Activated naive CD4-positive, alpha-beta T cell treated with Interleukin-2 at 50 U/mL for 16 hours (primary cell): ENCODE results near the gene UNC13D.
"Not testable (repeated sequence)": the region's sequence is repeated elsewhere in the genome, so short reads cannot be mapped to it uniquely, and the experiment has no call there.

Source experiments
- DNase-seq: peaks from one replicate; pipeline ENCODE4 v3.0.0-alpha.2; 2020

The UNC13D gene

GRCh38 chr17:75874323-75875181 lies 30.3 kb upstream of the UNC13D start:
- no peak for DNase-seq

- DNase-seq, result no peak
Observed at GRCh38 chr17:75873587-75874322, 29.6 kb upstream of the UNC13D start.

- peak; percentile 50 for DNase-seq
Observed at GRCh38 chr17:75872434-75873351, 28.5 kb upstream of the UNC13D start.

DNA sequence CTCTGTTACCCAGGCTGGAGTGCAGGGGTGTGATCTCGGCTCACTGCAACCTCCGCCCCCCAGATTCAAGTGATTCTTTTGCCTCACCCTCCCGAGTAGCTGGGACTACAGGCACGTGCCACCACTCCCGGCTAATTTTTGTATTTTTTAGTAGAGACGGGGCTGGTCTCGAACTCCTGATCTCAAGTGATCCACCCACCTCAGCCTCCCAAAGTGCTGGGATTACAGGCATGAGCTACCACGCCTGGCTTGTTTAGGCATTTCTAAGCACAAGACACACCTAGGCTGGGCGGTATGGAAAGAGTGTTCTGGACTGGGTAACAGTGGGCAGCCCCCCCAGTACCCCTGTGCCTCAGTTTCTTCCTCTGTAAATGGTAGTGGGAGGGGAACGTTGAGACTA lies 26.0 kb upstream of the UNC13D start:
- not testable (repeated sequence) for DNase-seq

DNA sequence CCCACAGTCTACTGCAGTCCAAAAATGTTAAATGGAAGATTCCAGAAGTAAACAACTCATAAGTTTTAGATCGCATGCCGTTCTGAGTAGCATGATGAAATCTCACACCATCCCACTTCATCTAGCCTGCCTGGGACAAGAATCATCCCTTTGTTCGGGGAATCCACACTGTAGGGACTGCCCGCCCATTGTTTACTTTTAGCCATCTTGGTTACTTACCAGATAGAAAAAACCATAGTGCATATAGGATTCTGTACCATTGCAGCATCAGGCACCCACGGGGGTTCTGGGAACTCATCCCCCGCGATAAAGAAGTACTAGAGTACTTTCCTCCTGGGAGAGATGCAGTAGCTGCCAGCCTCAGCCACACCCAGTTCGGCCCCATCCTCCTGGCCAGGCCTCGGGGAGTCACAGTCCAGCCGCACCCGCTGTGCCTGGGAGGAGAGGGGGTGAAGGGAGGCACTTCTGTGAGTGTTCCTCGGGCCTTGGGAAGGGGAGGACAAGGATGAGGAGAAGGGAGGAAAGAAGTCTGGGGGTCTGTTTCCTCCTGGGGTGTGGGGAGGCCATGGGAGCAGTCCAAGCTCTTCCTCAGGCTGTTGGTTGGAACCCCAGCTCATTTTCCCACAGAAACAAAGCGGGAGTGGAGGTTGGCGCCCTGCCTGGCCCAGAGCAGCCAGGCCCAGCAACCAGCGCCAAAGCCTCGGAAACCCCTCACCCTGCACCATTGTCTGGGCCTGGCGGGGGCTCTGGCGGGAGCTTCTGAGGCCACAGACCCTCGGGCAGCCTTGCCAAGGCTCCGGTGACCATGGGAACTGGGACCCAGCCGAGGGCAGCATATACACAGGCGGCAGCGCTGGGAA lies 25.3 kb upstream of the UNC13D start:
- no peak for DNase-seq

GRCh38 chr17:75868730-75869281 lies 24.6 kb upstream of the UNC13D start:
- DNase-seq, result not testable (repeated sequence)

DNA sequence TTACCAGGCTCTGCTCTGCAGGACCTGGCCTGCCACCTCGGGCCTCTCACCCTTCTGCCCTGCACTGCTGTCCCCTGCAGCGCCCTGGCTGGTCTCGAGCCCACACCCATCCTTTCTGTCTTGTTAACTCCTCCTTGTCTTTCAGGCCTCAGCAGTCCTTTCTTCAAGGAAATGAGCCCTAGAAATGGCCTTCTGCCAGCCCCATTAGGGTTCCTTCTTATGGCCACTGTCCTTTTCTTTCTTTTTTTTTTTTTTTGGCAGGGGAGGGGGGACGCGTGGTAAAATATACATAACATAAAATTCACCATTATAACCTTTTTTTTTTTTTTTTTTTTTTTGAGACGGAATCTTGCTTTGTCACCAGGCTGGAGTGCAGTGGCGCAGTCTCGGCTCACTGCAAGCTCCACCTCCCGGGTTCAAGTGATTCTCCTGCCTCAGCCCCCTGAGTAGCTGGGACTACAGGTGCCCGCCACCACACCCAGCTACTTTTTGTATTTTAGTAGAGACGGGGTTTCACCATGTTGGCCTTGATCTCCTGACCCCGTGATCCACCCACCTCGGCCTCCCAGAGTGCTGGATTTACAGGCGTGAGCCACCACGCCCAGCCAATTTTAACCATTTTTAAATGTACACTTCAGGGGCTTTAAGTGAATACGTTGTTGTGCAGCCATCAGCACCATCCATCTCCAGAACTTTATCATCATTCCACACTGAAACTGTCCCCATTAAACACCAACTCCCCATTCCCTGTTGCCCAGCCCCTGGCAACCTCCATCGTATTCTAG lies 21.4 kb upstream of the UNC13D start:
- not testable (repeated sequence) for DNase-seq

- DNase-seq, result not testable (repeated sequence)
Observed at GRCh38 chr17:75864887-75865286, 20.7 kb upstream of the UNC13D start.

- DNase-seq, result peak; percentile 38
Observed at GRCh38 chr17:75864448-75864871, 20.3 kb upstream of the UNC13D start.

- DNase-seq, result no peak
Observed at GRCh38 chr17:75861927-75862317, 17.7 kb upstream of the UNC13D start.

DNA sequence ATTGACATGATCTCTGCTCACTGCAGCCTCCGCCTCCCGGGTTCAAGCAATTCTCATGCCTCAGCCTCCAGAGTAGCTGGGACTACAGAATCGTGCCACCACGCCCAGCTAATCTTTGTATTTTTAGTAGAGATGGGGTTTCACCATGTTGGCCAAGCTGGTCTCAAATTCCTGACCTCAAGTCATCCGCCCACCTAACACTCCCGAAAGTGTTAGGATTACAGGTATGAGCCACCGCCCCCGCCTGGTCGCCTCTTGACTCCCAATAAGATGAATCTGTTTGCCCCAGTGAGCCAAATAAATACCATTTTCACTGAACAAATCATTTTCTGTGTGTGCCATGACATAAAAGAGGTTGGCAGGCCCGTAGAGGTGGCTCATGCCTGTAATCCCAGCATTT lies 15.2 kb upstream of the UNC13D start:
- DNase-seq, result not testable (repeated sequence)

- no peak for DNase-seq
Observed at GRCh38 chr17:75856062-75856756, 12.0 kb upstream of the UNC13D start.

- peak; percentile 97 for DNase-seq
Observed at GRCh38 chr17:75855310-75856061, 11.3 kb upstream of the UNC13D start, which contains the start of gene WBP2. Gene WBP2, minus strand, starts transcription at chr17:75855335. Its CDS starts 38 bp downstream, at chr17:75855297.

DNA sequence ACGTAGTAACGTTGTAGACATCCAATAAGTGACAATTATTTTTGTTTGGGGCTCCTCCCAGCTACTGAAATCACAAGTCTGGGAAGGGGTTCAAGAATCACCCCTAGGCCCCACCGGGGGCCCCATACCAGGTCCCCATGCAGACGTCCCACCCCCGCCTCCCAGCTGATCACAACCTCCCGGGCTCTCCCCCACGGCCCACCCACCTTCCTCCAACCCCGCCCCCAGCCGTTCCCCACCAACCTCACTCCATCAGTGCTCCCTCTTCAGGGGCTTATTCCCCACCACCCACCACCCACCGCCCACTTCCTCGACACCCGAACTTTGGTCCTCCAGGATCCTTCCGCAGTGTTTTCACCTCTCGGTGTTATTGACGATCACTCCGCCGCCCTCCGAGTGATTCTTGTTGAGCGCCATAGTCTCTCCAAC lies 10.7 kb upstream of the UNC13D start:
- no peak for DNase-seq

DNA sequence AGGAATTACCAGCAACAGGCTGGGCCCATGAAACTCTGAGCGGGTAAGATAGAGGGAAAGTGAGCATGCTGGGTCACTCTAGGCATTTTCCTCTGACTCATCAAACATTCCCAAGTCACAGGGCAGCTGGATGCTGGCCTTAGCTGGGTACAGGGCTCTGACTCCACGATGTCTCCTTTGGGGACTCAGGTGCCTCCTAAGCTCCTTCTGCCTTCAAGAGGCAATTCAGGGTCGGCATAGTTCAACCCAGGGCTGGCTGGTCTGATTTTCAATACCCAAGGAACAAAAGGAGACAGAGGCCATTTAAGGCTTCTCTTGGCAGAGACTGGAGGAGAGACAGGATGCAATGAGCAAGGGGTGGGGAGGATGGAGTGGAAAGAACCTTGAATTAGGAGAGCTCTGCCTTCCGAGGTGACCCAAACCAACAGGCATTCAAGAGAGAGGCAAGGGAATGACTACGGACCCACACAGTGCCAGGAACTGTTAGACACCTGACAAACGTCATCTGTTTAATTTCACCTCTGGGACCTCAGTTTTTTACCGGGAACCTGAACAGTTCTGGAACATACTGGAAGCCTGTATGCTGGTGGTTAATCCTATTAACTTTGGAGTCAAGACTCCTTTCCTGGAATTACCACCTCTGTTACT lies 10.0 kb upstream of the UNC13D start:
- DNase-seq, result no peak

GRCh38 chr17:75853433-75853832 lies 9.2 kb upstream of the UNC13D start:
- no peak for DNase-seq

GRCh38 chr17:75851693-75851991 lies 7.4 kb upstream of the UNC13D start:
- not testable (repeated sequence) for DNase-seq

DNA sequence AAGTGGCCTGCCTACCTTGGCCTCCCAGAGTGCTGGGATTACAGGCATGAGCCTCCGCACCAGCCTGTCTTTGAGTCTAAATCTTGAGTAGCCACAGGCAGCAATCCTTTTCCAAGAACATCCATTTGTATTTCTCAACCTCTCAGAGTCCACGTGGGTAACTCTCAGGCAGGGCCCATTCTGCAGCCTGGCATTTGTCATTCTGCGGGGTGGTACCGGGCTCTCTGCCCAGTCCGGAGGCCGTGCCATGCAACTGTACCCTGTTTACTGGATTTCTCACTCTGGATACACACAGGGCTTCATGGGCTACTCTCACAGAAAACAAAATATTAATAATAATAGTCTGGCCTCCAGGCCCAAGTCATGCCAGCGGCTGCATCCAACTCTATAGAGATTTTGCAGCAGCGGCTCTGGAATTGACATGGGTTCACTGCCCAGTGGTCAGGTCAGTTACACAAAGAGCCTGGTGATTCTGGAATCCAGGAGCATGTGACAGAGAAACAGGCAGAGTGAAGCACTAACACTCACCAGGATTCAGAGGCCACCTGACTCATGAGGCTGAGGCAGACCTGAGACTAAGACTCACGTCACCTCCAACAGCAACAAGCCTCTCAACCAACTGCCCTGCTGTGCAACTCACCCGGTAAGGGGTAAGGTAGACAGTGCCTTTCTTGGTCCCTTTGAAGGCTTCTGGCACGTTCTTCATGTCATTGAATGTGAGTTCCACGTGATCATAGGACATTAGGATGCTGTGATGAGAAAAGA lies 6.9 kb upstream of the UNC13D start:
- no peak for DNase-seq
